HG02973 (cell line): ENCODE results near the gene MDFIC.
A peak's percentile ranks its signal among the peaks of the same experiment; 100 is the strongest.
"Not testable (repeated sequence)": the region's sequence is repeated elsewhere in the genome, so short reads cannot be mapped to it uniquely, and the experiment has no call there.

Experiments
- ATAC-seq: cut with Tn5 transposase; IDR thresholded peaks from one replicate; pipeline ENCODE4 v1.9.1; 2021; ENCODE audit warnings: moderate library complexity; ENCODE audit not compliant: unreplicated experiment

Gene MDFIC

DNA sequence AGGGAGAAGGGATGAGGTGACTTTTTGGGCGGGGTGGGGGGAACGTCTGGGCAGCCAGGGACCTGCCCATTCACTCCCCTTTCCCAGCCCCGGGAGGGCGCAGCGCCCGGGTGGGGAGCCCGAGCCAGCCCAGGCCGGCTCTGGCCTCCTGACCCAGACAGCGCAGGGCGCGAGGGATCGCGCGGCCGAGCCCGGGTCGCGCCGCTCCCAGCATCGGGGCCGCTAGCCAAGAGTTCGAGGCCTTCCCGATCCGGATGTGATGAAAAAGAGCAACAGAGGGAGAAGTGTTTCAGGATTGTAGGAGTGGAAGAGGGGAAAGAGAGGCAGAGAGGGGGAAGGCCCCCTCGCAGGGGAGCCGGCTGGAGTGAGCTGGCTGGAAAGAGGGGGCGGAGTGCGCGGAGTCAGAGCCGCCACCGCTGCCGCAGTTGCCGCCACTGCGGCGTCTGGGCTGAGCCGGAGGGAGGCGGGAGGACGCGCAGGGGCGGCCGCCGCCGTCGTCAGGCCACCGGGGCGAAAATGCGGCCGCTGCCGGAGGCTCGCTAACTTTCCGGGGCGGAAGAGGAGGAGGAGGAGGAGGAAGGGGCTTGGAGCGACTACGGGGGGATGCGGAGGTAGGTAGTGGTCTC, at the start of gene MDFIC:
Gene MDFIC, plus strand, starts transcription at position 69 of the 626 bp plus-strand sequence. CDS start 940 bp downstream, outside the sequence.
- ATAC-seq = peak; percentile 33

GRCh38 chr7:114874170-114874569, 47.7 kb upstream of the MDFIC start:
- ATAC-seq = no peak

- no peak for ATAC-seq
Observed at GRCh38 chr7:114875186-114875585, 46.7 kb upstream of the MDFIC start.

GRCh38 chr7:114879554-114879953, 42.3 kb upstream of the MDFIC start:
- no peak for ATAC-seq

GRCh38 chr7:114885836-114886235, 36.1 kb upstream of the MDFIC start:
- no peak for ATAC-seq

DNA sequence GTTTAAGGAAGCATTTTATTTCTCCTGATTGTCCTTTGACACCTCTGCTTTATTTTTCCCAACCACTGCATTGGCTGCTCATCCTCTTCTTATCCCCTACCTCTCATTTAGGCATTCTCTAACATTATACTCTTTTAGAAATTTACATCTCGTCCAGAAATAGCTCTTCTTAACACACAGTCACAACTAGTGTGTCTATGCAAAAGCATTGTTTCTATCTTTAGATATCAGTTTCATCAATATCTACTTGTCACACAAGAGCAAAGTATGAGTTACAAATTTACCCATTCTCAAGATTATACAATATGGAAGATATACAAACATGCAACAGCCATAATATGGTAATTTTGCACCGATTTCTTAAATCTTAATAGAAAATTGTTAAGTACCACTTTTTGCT, 35.7 kb upstream of the MDFIC start:
- ATAC-seq = no peak

DNA sequence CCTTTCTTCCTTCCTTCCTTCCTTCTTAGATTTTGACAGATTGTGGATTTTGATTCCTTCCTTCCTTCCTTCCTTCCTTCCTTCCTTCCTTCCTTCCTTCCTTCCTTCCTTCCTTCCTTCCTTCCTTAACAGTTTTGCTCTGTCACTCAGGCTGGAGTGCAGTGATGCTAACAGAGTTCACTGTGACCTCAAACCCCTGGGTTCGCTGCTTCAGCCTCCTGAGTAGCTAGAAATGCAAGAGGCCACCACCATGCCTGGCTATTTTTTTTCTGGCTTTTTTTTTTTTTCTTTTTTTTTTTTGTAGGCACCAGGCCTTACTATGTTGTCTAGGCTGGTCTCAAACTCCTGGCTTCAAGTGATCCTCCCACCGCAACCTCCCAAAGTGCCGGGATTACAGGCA, 32.8 kb upstream of the MDFIC start:
- ATAC-seq = not testable (repeated sequence)

GRCh38 chr7:114889646-114890285, 32.1 kb upstream of the MDFIC start:
- peak; percentile 53 for ATAC-seq

DNA sequence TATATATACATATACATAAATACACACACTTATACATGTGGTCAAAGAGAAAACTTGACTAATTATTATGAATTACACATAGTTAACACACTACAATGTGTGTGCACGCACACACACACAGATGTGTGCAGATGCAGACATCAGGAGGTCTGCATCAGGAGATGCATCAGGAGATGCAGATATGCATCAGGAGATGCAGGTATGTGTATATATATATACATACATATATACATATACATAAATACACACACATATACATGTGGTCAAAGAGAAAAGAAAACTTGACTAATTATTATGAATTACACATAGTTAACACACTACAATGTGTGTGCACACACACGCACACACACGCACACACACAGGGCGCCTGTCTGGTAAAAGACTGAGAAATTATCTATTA, 31.3 kb upstream of the MDFIC start:
- no peak for ATAC-seq

- no peak for ATAC-seq
Observed at GRCh38 chr7:114900127-114900526, 21.8 kb upstream of the MDFIC start.

DNA sequence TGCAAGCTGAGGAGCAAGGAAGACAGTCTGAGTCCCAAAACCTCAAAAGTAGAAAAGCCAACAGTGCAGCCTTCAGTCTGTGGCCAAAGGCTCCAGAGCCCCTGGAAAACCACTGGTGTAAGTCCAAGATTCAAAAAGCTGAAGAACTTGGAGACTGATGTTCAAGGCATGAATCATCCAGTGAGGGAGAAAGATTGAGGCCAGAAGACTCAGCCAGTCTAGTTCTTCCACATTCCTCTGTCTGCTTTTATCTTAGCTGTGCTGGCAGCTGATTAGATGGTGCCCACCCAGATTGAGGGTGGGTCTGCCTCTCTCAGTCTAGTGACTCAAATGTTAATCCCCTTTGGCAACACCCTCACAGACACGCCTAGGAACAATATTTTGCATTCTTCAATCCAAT, 20.1 kb upstream of the MDFIC start:
- no peak for ATAC-seq

- no peak for ATAC-seq
Observed at GRCh38 chr7:114903131-114903530, 18.8 kb upstream of the MDFIC start.

DNA sequence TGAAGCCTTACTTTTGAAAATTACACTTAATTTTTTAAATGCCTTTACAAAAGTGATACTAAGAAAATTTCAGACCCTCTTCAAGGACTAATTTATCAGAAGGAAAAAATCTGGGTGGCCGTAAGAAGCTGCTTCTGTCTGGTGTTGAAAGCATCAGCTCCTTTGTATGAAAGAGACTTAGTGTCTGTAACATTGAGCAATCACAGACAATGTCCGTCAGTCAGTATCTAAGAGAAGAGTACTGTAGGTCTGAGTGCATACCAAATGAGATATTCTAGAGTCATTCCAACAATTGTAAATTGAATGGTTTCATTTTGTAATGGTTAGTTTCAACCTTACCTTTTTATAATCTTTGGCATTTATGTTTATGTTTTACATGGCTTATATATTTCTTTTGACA, 11.1 kb upstream of the MDFIC start:
- ATAC-seq = no peak

DNA sequence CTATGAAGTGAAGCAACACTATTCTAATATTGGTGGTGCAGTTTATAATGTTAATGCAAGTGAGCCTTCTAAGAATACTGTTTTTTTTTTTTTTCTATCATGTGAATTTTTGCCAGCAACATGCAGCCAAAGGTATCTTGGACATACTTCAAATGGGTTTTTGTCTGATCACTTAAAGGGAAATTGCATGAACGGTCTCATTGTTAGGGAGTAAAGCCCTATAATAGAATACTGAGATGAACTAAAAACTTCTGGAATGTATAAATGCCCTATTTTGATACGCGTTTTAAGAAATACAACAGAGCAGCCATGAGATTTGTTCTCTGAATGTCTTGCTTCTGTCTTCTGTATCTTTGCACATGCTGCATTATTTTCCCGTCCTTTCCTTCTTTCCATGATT, 10.5 kb upstream of the MDFIC start:
- no peak for ATAC-seq

DNA sequence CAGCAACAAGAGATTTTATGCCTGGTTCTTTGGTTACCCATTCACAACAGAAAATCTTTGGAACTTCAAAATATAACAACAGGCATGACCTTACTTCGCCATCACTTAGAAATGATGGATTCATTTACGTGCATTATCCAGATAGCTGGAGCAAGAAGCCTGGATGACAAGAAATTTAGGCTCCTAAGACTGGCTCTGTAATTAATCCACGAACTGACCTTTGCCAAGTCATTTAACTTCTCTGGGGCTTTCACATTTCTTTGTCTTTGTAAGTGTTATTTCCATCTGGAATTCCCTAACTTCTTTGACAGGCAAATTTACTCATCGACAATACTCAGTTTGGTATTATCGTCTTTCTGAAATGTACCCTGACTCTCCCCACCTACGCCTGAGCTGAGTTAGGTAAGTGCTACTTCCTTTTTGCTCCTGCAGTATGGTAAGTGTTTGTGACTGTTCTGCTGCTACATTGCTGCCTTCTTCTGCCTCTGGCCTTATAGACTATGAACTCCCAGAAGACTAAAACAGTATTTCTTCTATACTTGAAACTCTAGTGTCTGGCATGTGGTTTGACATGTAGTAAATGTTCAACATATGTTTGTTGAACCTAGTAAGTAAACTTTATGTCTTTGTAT, 5.5 kb upstream of the MDFIC start:
- ATAC-seq = peak; percentile 91

DNA sequence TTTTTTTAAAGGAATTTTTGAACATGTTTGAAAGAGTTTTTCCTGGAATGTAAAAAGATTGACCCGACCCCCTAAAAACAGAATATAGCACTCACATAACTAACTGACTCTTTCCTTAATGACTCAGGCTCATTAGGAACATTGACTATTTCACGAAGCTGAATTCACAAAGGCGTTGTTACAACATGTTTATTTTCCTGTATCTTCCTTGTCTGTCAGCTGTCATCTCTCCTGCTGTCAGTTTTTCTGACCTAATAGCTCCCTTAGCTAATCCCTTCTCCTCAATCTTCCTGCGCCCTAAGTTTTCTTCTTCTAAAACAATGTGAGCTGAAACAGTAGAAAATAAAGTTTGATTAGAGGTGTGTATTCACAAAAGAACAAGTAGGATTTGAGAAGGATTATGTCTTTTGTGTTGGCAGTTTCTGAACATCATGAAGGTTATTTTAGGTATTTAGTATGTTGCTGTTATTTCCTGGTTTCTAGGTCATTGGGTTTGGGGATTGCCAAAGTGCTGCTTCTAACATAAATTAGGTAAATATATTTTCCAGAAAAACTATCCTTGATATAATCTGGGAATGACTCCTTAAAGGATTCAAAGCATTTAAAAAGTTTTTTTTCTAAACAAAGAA, 4.6 kb upstream of the MDFIC start:
- ATAC-seq = no peak

DNA sequence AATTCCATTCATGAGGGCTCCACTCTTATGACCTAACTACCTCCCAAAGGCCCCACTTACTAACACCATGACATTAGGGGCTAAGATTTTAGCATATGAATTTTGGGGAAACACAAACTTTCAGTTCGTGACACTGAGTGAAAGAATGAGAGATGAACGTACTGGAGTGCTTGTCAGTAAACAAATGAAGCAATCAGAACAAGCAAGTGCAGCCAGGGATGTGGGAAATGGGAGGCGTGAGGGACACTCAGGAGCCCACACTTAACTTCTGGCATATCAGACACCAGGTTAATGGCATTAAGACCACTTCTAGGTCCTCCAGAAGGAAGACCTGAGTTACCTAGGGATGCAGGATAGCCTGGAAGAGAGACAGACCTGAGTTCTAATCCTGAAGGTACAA, 2.3 kb upstream of the MDFIC start:
- ATAC-seq = no peak

GRCh38 chr7:114921631-114922025, 266 bp upstream of the MDFIC start:
- ATAC-seq = no peak

DNA sequence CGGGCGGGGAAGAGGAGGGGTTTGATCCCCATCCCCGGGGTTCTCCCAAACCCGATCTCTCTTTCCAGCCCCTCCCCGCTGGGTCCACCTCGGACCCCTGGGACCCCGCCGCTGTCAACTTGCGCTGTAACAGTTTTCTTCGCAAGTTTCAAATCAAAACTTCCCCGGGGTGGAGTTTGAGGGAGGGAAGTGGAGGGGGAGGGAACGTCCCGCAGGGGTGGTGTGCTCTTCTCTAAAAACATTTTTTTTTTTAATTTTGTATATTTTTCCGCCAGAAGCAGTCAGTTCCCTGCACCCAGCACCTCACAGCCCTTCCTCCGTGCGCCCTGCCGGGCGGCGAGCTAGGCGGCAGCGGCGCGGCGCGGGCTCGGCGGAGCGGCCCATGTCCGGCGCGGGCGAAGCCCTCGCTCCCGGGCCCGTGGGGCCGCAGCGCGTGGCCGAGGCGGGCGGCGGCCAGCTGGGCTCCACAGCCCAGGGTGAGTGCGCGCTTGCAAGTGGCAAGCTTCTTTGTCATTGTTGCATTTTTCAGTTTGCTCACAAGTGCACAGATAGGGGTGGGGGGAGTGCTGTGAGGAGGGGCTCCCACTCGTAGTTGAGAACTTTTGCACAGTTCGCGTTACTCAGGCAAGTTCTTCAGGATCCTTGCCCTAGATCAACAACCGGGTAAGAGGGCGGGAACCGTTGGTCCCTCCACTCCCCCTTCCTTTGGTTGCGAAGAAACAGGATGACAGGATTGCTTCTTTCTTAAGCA, 933 bp downstream of the MDFIC start:
- peak; percentile 23 for ATAC-seq

GRCh38 chr7:114923403-114923713, 1.5 kb downstream of the MDFIC start:
- ATAC-seq = peak; percentile 20

DNA sequence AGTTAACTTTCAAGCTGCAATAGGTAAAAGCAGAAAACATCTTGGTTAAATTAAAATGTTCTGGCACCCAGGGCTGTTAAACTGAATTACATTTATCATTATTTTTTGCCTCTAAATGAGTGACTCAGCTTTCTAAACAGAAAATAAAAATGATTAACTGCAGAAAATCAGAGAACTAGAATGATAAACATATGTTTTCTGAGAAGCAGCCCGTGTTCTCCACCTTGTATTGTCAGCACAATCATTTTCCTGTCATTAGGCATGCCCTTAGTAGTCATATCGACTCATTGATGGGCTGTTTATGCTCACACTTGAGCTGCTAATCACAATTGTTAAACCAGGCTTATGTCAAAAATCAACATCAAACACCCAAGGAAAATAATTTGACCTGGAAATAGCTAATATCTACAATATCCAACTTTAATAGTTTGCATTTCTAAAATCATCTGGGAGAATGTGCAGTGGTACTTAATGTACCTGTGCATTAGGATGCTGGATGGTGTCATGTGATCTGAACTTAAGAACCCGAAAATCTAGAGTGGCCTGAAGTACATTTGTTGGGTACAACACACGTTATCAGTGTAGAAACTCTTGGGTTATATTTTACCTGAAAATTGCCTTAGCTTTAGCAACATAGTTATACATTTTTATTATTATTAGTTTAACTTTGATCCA, 2.3 kb downstream of the MDFIC start:
- ATAC-seq = no peak
